CD1c-positive myeloid dendritic cell (primary cell): ENCODE data around the gene WDR27.
"Not testable (repeated sequence)": the region's sequence is repeated elsewhere in the genome, so short reads cannot be mapped to it uniquely, and the experiment has no call there.

ENCODE experiments used
- DNase-seq: peaks from one replicate; pipeline ENCODE4 v3.0.0-alpha.2; 2016; ENCODE audit errors: extremely low spot score

The WDR27 gene

GRCh38 chr6:169640351-169640852, 61.4 kb downstream of the WDR27 start:
- no peak for DNase-seq

GRCh38 chr6:169639653-169640278, 62.1 kb downstream of the WDR27 start:
- DNase-seq, result no peak

- DNase-seq, result no peak
Observed at GRCh38 chr6:169638915-169639314, 62.9 kb downstream of the WDR27 start.

- DNase-seq, result no peak
Observed at GRCh38 chr6:169638388-169638787, 63.4 kb downstream of the WDR27 start.

- DNase-seq, result no peak
Observed at GRCh38 chr6:169635345-169635744, 66.5 kb downstream of the WDR27 start.

GRCh38 chr6:169632841-169633240, 69.0 kb downstream of the WDR27 start:
- DNase-seq, result no peak

- DNase-seq, result no peak
Observed at GRCh38 chr6:169629256-169629655, 72.6 kb downstream of the WDR27 start.

GRCh38 chr6:169627736-169628607, 73.9 kb downstream of the WDR27 start:
- no peak for DNase-seq

GRCh38 chr6:169626649-169627048, 75.2 kb downstream of the WDR27 start:
- no peak for DNase-seq

- DNase-seq, result no peak
Observed at GRCh38 chr6:169626169-169626568, 75.7 kb downstream of the WDR27 start.

GRCh38 chr6:169625376-169625775, 76.5 kb downstream of the WDR27 start:
- no peak for DNase-seq

- no peak for DNase-seq
Observed at GRCh38 chr6:169624785-169625184, 77.0 kb downstream of the WDR27 start.

- no peak for DNase-seq
Observed at GRCh38 chr6:169623975-169624374, 77.9 kb downstream of the WDR27 start.

- DNase-seq, result no peak
Observed at GRCh38 chr6:169623343-169623742, 78.5 kb downstream of the WDR27 start.

GRCh38 chr6:169622618-169623017, 79.2 kb downstream of the WDR27 start:
- DNase-seq, result no peak

- no peak for DNase-seq
Observed at GRCh38 chr6:169621311-169621710, 80.5 kb downstream of the WDR27 start.

GRCh38 chr6:169620171-169621130, 81.4 kb downstream of the WDR27 start:
- DNase-seq, result no peak

- no peak for DNase-seq
Observed at GRCh38 chr6:169619650-169620049, 82.2 kb downstream of the WDR27 start.

GRCh38 chr6:169618526-169619490, 83.0 kb downstream of the WDR27 start:
- DNase-seq, result no peak

GRCh38 chr6:169617562-169617961, 84.3 kb downstream of the WDR27 start:
- DNase-seq, result no peak

GRCh38 chr6:169608609-169609008, 93.2 kb downstream of the WDR27 start:
- not testable (repeated sequence) for DNase-seq
